Activated T-helper 2 cell treated with anti-CD3 and anti-CD28 coated beads, Interferon-gamma antibody, Interleukin-2, Interleukin-4, amounts not matched to agents 10 μg/mL and 5 μg/mL and 100 μg/mL, durations not matched to agents 14 hours and 24 hours and 36 hours (primary cell): Measurements from ENCODE around the gene PTPRD. TPM values are rescaled to one million over a fixed set of nuclear protein-coding genes. Genes with fewer than 3 reads are reported as not detected.
A peak's percentile ranks its signal among the peaks of the same experiment; 100 is the strongest.

Source experiments
- DNase-seq: peaks from one replicate; pipeline ENCODE4 v3.0.0; 2021; ENCODE audit warnings: low spot score
- H3K27ac Mint-ChIP-seq: one replicate; pipeline ENCODE4 v1.8.0; 2021; ENCODE audit warnings: mixed read lengths
- H3K27me3 Mint-ChIP-seq: one replicate; pipeline ENCODE4 v1.8.0; 2021; ENCODE audit warnings: low read depth, mixed read lengths
- H3K36me3 Mint-ChIP-seq: one replicate; pipeline ENCODE4 v1.8.0; 2021; ENCODE audit warnings: low read depth, mixed read lengths
- H3K4me1 Mint-ChIP-seq: one replicate; pipeline ENCODE4 v1.8.0; 2021; ENCODE audit warnings: low read depth, mixed read lengths
- H3K4me3 Mint-ChIP-seq: one replicate; pipeline ENCODE4 v1.8.0; 2021; ENCODE audit warnings: low read depth, mild to moderate bottlenecking, moderate library complexity, mixed read lengths
- H3K9me3 Mint-ChIP-seq: one replicate; pipeline ENCODE4 v1.8.0; 2021; ENCODE audit warnings: mixed read lengths
- intact Hi-C: fragments of 100-400 bp; cut with micrococcal nuclease; formaldehyde crosslinking; loops from one replicate; pipeline ENCODE4 v1.15.1; 2023
- total RNA-seq: library from RNA; stranded (reverse); gene quantifications from 2 replicates; pipeline ENCODE4 v1.2.3, GENCODE V29; 2022

Gene PTPRD
- total RNA-seq, 1 donor from 2014 or later = 1.5 TPM

DNA sequence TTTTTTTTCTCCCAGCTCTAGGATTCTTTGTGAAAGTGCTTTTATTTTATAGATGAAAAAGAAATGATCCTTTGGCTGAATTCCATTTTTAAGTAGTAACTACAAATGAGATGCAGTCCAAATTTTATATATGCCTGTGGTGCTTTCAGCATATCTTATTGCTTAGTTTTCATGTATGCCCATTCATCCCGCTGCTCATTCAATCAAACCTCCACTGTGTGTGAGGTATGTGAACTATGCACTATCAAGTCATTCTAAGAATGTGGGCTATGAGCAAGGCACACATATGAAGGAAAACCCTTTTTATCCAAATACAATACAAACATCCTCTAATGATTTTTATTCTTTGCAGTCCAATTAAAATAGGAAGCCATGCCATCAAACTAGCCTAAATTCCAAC is 1744.2 kb downstream of the PTPRD start:
- H3K4me3 Mint-ChIP-seq = no peak overlapping the region
- H3K27ac Mint-ChIP-seq = no peak overlapping the region
- DNase-seq = no peak
- no peaks in the 10 kb centered on the region for H3K36me3 Mint-ChIP-seq
- H3K9me3 Mint-ChIP-seq = no peaks in the 10 kb centered on the region
- intact Hi-C loops = no loop called here
- peaks cover 4% of the 10 kb centered on the region for H3K27me3 Mint-ChIP-seq
- no peaks in the 10 kb centered on the region for H3K4me1 Mint-ChIP-seq

DNA sequence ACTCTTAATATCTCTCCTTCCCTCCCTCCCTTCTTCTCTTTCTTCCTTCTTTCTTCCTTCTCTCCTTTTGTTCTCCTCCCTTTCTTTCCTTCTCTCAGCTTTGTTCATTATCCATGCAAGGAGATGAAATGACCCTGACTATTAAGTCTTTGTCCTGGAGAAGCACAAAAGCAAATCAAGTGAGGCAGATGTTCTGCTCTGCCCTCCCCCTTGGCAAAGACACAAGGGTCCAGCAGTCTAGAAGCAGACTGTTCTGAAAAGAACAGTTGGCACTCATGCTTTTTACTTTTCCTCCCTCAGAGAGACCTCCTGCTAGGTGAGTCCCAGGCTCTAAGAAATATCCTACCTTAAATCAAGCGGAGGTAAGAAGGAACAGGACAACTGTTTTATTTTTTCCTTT is 1745.7 kb downstream of the PTPRD start:
- no peaks in the 10 kb centered on the region for H3K4me1 Mint-ChIP-seq
- H3K27me3 Mint-ChIP-seq = peaks cover 4% of the 10 kb centered on the region
- H3K27ac Mint-ChIP-seq = no peak overlapping the region
- H3K4me3 Mint-ChIP-seq = no peak overlapping the region
- H3K36me3 Mint-ChIP-seq = no peaks in the 10 kb centered on the region
- intact Hi-C loops = no loop called here
- no peak for DNase-seq
- H3K9me3 Mint-ChIP-seq = no peaks in the 10 kb centered on the region

- Mint-ChIP-seq H3K36me3 (no peaks in the 10 kb centered on the region), H3K9me3 (no peaks in the 10 kb centered on the region), H3K4me1 (no peaks in the 10 kb centered on the region), H3K4me3 (no peak overlapping the region), H3K27ac (no peak overlapping the region), H3K27me3 (peaks cover 14% of the 10 kb centered on the region)
- intact Hi-C loops = no loop called here
- no peak for DNase-seq
Observed at GRCh38 chr9:8864545-8864896, 1748.3 kb downstream of the PTPRD start.

- Mint-ChIP-seq H3K4me3 (no peak overlapping the region), H3K9me3 (no peaks in the 10 kb centered on the region), H3K27me3 (peaks cover 19% of the 10 kb centered on the region), H3K4me1 (no peaks in the 10 kb centered on the region), H3K27ac (no peak overlapping the region), H3K36me3 (no peaks in the 10 kb centered on the region)
- DNase-seq = no peak
- intact Hi-C loops = no loop called here
Observed at GRCh38 chr9:8863886-8864544, 1748.8 kb downstream of the PTPRD start.

GRCh38 chr9:8863069-8863468 is 1749.7 kb downstream of the PTPRD start:
- no peak overlapping the region for H3K4me3 Mint-ChIP-seq
- peaks cover 5% of the 10 kb centered on the region for H3K4me1 Mint-ChIP-seq
- intact Hi-C loops = no loop called here

DNA sequence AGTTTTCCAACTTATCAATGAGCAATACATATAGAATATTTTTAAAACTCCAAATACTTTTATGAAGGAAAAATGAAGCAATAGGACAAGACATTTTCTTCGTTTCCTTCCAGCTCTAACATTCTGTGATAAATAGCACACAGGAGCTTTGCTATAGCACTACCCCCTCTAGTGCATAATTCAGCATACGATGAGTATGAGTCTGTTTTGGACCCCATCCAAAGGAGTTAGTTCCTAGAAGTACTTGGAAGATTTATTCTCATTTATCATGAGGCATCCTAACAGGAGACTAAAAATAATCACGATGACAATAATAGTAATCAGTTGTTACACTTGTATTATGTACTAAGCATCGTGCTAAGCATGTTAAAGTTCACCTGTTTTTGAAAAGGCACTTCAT is 1751.9 kb downstream of the PTPRD start:
- intact Hi-C loops = no loop called here
- Mint-ChIP-seq H3K36me3 (no peaks in the 10 kb centered on the region), H3K4me3 (no peak overlapping the region), H3K9me3 (no peaks in the 10 kb centered on the region), H3K27me3 (peaks cover 39% of the 10 kb centered on the region), H3K4me1 (peaks cover 10% of the 10 kb centered on the region), H3K27ac (no peak overlapping the region)
- DNase-seq = no peak

More at GRCh38 chr9:8863069-8863468, 1749.7 kb downstream of the PTPRD start:
- H3K9me3 Mint-ChIP-seq = no peaks in the 10 kb centered on the region
- no peak for DNase-seq
- no peak overlapping the region for H3K27ac Mint-ChIP-seq
- H3K27me3 Mint-ChIP-seq = peaks cover 28% of the 10 kb centered on the region
- H3K36me3 Mint-ChIP-seq = no peaks in the 10 kb centered on the region

- Mint-ChIP-seq H3K9me3 (no peaks in the 10 kb centered on the region), H3K4me3 (no peak overlapping the region), H3K4me1 (peaks cover 10% of the 10 kb centered on the region), H3K27me3 (peaks cover 44% of the 10 kb centered on the region), H3K36me3 (no peaks in the 10 kb centered on the region), H3K27ac (no peak overlapping the region)
- intact Hi-C loops = no loop called here
- no peak for DNase-seq
Observed at GRCh38 chr9:8860086-8860485, 1752.7 kb downstream of the PTPRD start.

DNA sequence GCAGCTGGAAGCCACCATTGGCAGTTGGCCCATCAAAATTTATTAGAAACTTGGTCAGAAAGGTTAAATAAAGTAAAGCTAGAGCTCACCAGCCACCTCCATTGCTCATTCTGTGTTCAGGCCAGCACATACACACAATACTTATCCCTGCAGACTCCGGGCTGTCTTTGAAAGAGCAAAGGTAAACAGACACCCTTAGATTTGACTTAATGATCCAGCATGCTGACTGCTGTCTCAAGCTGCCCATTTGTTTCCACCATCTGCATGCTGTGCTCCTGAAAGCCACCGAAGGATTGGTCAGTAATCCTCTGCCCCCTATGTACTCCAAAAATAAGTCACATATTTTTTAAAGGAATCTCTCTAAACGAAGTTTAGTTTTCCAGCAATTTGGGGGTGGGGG is 1753.4 kb downstream of the PTPRD start:
- peaks cover 48% of the 10 kb centered on the region for H3K27me3 Mint-ChIP-seq
- peaks cover 10% of the 10 kb centered on the region for H3K4me1 Mint-ChIP-seq
- no peaks in the 10 kb centered on the region for H3K9me3 Mint-ChIP-seq
- H3K4me3 Mint-ChIP-seq = no peak overlapping the region
- DNase-seq = no peak
- intact Hi-C loops = no loop called here
- no peaks in the 10 kb centered on the region for H3K36me3 Mint-ChIP-seq
- no peak overlapping the region for H3K27ac Mint-ChIP-seq

- Mint-ChIP-seq H3K27me3 (peaks cover 50% of the 10 kb centered on the region), H3K9me3 (no peaks in the 10 kb centered on the region), H3K36me3 (no peaks in the 10 kb centered on the region), H3K27ac (no peak overlapping the region), H3K4me1 (peaks cover 10% of the 10 kb centered on the region), H3K4me3 (peak overlapping the region; percentile 47)
- intact Hi-C loops = no loop called here
- DNase-seq = no peak
Observed at GRCh38 chr9:8858596-8859161, 1754.1 kb downstream of the PTPRD start.

DNA sequence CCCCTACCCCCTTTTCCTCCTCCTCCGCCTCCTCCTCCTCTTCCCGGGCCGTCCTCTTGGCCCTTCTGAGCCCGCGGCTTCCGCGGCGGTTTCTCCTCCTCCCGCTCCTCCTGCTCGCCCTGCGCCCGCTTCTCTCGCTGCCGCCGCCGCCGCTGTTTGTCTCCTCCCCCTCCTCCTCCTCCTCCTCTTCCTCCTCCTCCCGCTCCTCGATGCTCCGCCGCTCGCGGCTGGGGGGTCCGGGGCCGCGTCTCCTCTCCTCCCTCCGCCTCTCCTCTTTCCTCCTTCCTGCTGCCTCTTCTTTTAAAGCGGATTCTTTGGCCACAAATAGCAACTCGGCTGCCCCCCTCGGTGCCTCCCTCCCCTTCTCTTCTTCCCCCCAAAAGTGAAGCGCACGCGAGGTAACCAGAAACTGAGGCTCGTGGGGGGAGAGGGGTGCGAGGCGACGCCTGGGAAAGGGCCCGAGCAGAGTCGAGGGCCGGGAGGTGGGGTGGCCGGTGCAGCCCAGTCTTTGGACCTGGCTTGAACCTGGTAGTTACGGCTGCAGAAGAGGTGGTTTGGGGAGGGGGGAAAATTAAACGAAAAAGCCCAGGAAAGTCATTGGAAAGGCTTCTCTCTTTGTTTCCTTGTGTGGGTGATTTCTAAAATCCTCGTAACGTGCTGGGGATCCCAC is 1754.7 kb downstream of the PTPRD start:
- Mint-ChIP-seq H3K27ac (no peak overlapping the region), H3K9me3 (no peaks in the 10 kb centered on the region), H3K27me3 (peaks cover 50% of the 10 kb centered on the region), H3K36me3 (no peaks in the 10 kb centered on the region), H3K4me1 (peaks cover 10% of the 10 kb centered on the region), H3K4me3 (peak overlapping the region; percentile 62)
- intact Hi-C loops = no loop called here
- DNase-seq = peak; percentile 8

DNA sequence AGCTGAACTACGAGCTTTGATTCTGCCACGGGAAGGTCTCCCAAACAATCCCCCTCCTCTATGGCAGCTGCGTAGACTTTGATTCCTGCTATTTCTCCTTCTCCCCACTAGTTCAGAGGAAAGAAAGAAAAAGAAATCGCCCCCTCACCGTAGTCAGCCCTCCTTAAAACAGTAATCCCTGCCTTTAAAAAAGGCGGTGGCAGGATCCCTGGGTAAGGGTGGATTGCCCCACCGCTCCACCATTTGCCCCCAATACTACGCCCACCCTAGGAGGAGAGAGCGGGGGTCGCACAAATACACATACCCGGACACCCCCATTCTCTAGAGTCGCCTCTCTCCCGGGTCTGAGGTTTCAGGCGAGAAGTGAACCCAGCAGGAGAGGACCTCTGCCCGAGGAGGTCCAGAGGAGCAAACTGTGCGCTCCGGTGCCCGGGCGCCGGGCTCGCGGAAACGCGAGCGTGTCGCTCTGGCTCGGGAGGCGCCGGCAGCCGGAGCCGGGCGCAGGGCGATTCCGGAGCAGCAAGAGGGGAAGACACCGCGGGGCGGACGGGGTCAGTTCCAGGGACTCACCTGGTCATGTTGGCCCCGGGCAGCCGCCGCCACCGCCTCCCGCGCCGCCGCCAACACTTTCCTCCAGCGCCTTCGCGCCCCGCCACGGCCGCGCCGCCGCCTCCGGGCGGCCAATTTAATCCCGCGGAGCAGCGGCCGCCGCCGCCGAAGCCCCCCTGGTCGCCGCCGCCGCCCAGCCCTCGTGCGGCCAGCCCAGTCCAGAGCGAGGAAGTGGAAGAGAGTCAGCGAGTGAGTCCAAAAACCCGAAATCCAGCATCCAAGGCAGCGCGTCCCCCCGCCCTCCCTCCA is 1755.5 kb downstream of the PTPRD start:
- peaks cover 10% of the 10 kb centered on the region for H3K4me1 Mint-ChIP-seq
- H3K36me3 Mint-ChIP-seq = no peaks in the 10 kb centered on the region
- H3K27ac Mint-ChIP-seq = no peak overlapping the region
- peaks cover 53% of the 10 kb centered on the region for H3K27me3 Mint-ChIP-seq
- intact Hi-C loops = no loop called here
- DNase-seq = no peak
- H3K4me3 Mint-ChIP-seq = peak overlapping the region; percentile 61
- H3K9me3 Mint-ChIP-seq = no peaks in the 10 kb centered on the region

- DNase-seq = no peak
- H3K36me3 Mint-ChIP-seq = no peaks in the 10 kb centered on the region
- no peak overlapping the region for H3K27ac Mint-ChIP-seq
- H3K27me3 Mint-ChIP-seq = peaks cover 53% of the 10 kb centered on the region
- peak overlapping the region; percentile 61 for H3K4me3 Mint-ChIP-seq
- H3K9me3 Mint-ChIP-seq = no peaks in the 10 kb centered on the region
- peaks cover 10% of the 10 kb centered on the region for H3K4me1 Mint-ChIP-seq
- intact Hi-C loops = no loop called here
Observed at GRCh38 chr9:8856396-8857067, 1756.3 kb downstream of the PTPRD start.
